ENCODE results near the gene PWP1. TPM values are rescaled to one million over a fixed set of nuclear protein-coding genes. Genes with fewer than 3 reads are reported as not detected.

The PWP1 gene
- total and polyA plus RNA-seq, 2 of the 4 experiments (the other 2 are of a cell fraction) = 143 to 179 TPM

DNA sequence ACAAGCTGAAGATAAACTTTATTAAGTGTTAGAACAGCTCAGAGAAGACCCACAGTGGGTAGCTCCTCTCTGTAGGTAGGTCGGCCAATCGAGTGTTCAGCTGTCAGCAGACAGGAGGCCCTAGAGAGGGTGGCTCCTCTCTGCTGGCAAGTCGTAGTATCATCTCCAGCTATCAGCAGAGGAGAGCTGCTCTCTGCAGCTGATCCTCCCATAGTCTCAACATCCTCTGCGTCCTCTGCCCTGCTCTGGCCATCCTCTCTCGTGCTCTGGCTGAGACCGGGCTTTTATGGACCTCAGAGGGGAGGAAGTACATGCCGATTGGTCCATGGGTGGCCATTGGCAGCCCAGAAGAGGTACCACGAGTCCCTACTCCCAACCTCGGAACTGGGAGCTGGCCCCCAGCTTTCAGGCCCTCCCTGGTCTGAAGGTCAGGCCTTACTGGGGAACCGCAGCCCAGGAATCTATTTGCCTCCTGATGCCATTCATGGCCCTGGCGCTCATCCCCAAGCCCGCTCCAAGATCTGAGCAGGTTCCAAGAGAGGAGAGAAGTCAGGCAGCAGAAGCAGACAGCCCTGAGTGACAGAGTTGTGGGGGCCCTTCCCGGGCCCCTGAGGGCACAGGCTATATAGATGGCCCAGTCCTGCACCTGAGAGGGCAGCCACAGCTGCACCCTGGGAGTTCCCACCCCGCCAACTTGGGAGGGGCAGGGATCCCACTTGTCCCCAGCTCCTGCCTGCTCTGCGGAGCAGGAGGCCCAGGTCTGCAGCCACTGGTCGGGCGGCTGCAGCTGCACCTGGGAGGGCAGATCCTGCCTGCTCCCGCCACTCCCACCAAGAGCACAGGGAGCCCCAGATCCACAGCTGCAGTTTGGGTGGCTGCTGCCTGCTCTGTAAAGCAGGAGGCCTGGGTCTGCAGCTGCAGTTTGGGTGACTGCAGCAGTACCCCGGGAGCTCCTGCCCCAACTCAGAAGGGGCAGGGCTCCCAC, 3.5 kb upstream of the PWP1 start:
- Histone ChIP-seq H3K23ac (ENCODE audit: low read depth, low read length) (no peak overlapping the region), H3K56ac (ENCODE audit: extremely low read depth, insufficient read depth, low read length) (no peak overlapping the region), H2BK5ac (ENCODE audit: low read depth, low read length, poor library complexity, severe bottlenecking) (no peak overlapping the region), H3K14ac (replicated peaks; ENCODE audit: low read depth, low read length) (no peak overlapping the region), H3K36me3 (ENCODE audit: control insufficient read depth, insufficient read depth, low read length) (no peaks in the 10 kb centered on the region), H4K91ac (ENCODE audit: insufficient read depth, low read depth, low read length) (no peak overlapping the region), H4K8ac (ENCODE audit: low read depth in 2 of 2, low read length in 2 of 2) (no peak overlapping the region), H3K4me2 (ENCODE audit: low read depth, low read length) (no peak overlapping the region), H3K27ac (ENCODE audit: insufficient read depth, low read length) (no peak overlapping the region), H3K4ac (ENCODE audit: low read depth, low read length) (no peak overlapping the region), H4K5ac (ENCODE audit: low read depth, low read length) (no peak overlapping the region), H2AK9ac (replicated peaks; ENCODE audit: low read depth, low read length, poor library complexity) (no peak overlapping the region), H2BK120ac (ENCODE audit: low read depth, low read length) (no peak overlapping the region), H3K18ac (ENCODE audit: low read depth, low read length) (no peak overlapping the region), H3K4me3 (ENCODE audit: insufficient read depth, low read depth, low read length) (no peak overlapping the region), H3K9me3 (ENCODE audit: control insufficient read depth, insufficient read depth, low read length) (no peaks in the 10 kb centered on the region), H2AK5ac (ENCODE audit: low read depth, low read length) (no peak overlapping the region), H3K79me1 (ENCODE audit: low read depth in 1 of 2, low read length in 2 of 2) (peaks cover 0 to 18% of the 10 kb centered on the region in 2 experiments; a peak in 2 of 4 replicates), H3K27me3 (ENCODE audit: control insufficient read depth, insufficient read depth, low read length) (peaks cover 25% of the 10 kb centered on the region), H3K9ac (ENCODE audit: low read depth, low read length) (no peak overlapping the region), H2AFZ (replicated peaks; ENCODE audit: low read length, poor library complexity) (peak overlapping the region; percentile 10), H2BK15ac (ENCODE audit: low read depth, low read length) (no peak overlapping the region), H2BK20ac (ENCODE audit: low read depth, low read length) (no peak overlapping the region), H3K9me1 (ENCODE audit: insufficient read depth, low read length) (peaks cover 5% of the 10 kb centered on the region), H3K4me1 (ENCODE audit: control insufficient read depth, insufficient read depth, low read length) (0 out of 2 replicates have a peak, but pooled peaks cover 2% of the 10 kb centered on the region), H4K20me1 (ENCODE audit: insufficient read depth, low read length) (no peaks in the 10 kb centered on the region)
- CTCF ChIA-PET = interaction anchor here (0.8 to 1.5 kb wide), 2 partner anchors 11 to 60 kb away, joined by 3 read pairs; no protein-coding TSS in a partner anchor
- dilution Hi-C loops (cut with HindIII; ENCODE audit: low sequenced_read_pairs, unreplicated experiment) = no loop called here
- in situ Hi-C loops (cut with MboI; ENCODE audit: low sequenced_read_pairs) = loop anchor here (25.0 kb wide), 1 partner anchor 830 kb away; the partner anchor contains the start of gene FICD
- intact Hi-C loops (cut with micrococcal nuclease) = no loop called here
- BruUV-seq (replicated peaks) = no TSS peak
- ATAC-seq (ENCODE audit: low read depth) (no peak), DNase-seq (no peak)
- POLR2A ChIA-PET (ENCODE audit: unreplicated experiment) = no interaction called here
- WGBS, 2 experiments (ENCODE audit: extremely low coverage in 2 of 2, insufficient read length in 1 of 2) = 80% methylated on average over 8 of the region's 19 CpGs; no CpG with 5 or more reads in 1 of the 2 experiments
- TF ChIP-seq RAD21 (IDR thresholded peaks at IDR 0.05; ENCODE audit: low read length) (no peak), RFX5 (IDR thresholded peaks at IDR 0.05; ENCODE audit: low read depth, low read length) (no peak), MAZ (IDR thresholded peaks at IDR 0.05; ENCODE audit: borderline replicate concordance, low read depth, low read length) (no peak), MXI1 (IDR thresholded peaks at IDR 0.05; ENCODE audit: borderline replicate concordance, low read depth, low read length) (no peak), NFE2L2 (IDR thresholded peaks at IDR 0.05; ENCODE audit: low read depth, low read length) (no peak), MAFK (IDR thresholded peaks at IDR 0.05; ENCODE audit: low read depth, low read length) (no peak), POLR2A (IDR thresholded peaks at IDR 0.05; ENCODE audit: low read depth, low read length) (no peak), CEBPB (IDR thresholded peaks at IDR 0.05; ENCODE audit: low read depth, low read length) (no peak), FOS (IDR thresholded peaks at IDR 0.05; ENCODE audit: low read depth, low read length) (no peak), RCOR1 (IDR thresholded peaks at IDR 0.05; ENCODE audit: insufficient replicate concordance, low read length) (no peak), CHD1 (IDR thresholded peaks at IDR 0.05; ENCODE audit: low read depth, low read length) (no peak)
- TF ChIP-seq, protein P1, sequence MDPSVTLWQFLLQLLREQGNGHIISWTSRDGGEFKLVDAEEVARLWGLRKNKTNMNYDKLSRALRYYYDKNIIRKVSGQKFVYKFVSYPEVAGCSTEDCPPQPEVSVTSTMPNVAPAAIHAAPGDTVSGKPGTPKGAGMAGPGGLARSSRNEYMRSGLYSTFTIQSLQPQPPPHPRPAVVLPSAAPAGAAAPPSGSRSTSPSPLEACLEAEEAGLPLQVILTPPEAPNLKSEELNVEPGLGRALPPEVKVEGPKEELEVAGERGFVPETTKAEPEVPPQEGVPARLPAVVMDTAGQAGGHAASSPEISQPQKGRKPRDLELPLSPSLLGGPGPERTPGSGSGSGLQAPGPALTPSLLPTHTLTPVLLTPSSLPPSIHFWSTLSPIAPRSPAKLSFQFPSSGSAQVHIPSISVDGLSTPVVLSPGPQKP (IDR thresholded peaks at IDR 0.05; ENCODE audit: borderline replicate concordance, low read depth, low read length) = no peak

All from IMR-90 (cell line).